Superior temporal gyrus (tissue), 1 donor: ENCODE measurements around the gene MB21D2.
"Not testable (repeated sequence)": the region's sequence is repeated elsewhere in the genome, so short reads cannot be mapped to it uniquely, and the experiment has no call there.

Source experiments
- DNase-seq: peaks from one replicate; pipeline ENCODE4 v3.0.0-alpha.2; 2016; ENCODE audit errors: extremely low spot score

Gene MB21D2

DNA sequence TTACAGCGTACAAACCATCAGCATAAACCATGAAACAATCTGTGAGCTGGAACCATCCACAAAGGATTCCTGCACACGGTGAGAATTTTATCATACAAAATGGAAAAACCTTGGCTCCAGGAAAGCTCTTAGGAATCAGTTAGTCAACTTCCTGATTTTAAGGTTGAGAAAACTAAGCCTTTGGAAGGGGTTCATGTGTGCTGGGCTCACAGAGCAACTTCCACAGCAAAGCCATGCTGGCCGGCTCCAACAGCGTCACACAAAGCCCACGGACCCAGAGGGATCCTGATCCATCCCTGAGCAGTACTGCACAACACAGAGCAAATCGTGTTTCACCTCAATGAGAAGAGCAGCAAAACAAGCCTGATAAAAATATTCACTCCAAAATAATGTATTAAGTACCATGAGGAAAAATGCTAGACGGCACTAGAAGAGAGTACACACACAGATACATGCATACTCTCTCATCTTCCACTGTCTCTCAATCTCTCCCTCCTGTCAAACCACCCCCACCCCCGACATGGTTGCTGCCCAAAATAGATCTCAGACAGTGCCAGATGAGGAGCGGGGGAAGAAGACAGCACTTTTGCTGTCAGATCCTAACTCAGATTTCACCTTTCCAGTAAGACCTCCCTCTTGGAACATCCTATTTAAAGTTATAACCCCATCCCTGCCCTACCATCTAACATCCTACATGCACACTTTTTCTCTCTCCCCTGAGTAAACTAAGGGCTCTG lies 58.6 kb downstream of the MB21D2 start:
- DNase-seq = no peak

DNA sequence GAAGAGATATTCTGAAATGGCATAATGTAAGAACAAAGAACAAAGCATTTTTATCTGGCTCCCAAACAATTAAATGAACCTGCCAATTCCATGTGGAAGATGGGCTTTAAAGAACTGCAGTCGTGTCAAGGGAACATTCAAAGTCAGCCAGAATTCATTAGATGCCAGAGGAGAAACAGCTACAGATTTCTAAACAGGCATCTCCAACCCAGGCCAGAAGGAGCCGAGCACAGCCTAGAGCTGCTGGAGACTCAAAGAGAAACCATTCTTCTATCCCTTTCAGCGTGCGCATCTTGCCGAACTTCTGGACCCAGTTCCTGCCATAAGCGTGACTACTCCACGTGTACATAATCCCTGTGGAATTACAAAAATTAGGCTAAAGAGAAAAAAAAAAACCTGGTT lies 60.4 kb downstream of the MB21D2 start:
- DNase-seq = no peak

DNA sequence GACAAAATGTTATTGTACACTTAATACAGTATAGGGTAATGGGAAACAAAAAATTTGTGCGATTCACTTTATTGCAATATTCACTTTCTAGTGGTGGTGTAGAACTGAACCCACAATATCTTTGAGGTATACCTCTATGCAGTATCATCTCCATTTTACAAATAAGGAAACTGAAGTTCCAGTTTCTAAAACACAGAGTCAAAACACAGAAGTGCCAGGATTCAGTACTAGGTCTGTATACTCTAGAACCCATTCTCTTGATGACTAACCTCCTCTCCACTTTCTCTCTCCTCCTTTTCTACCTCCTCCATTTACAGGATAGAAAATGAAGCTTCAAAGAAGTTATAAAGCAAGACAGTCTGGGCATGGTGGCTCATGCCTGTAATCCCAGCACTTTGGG lies 62.2 kb downstream of the MB21D2 start:
- no peak for DNase-seq

DNA sequence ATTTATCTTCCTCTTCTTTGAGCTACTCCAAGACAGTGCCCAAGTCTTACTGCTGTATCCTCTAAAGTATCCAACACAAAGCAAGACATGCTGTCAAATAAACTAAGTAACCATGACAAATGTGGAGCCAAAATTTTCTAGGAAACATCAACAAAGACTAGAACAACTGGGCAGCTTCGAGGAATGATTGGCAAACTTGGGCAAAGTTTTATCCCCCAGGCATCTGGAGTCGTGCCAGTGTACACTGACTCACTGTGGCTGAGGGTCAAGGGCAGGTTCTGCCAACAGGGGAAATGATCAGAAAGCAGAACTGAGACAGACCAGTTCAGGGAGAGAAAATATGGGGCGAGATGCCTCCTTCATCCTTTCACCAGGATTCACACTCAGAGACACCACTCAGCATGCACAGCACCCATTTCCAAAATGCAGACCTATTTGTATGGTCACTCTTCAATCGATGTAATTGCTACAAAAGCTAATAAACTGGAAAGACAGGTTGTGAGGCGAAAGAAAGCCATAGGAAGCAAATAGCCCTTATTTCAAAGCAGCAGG lies 65.8 kb downstream of the MB21D2 start:
- DNase-seq = no peak

DNA sequence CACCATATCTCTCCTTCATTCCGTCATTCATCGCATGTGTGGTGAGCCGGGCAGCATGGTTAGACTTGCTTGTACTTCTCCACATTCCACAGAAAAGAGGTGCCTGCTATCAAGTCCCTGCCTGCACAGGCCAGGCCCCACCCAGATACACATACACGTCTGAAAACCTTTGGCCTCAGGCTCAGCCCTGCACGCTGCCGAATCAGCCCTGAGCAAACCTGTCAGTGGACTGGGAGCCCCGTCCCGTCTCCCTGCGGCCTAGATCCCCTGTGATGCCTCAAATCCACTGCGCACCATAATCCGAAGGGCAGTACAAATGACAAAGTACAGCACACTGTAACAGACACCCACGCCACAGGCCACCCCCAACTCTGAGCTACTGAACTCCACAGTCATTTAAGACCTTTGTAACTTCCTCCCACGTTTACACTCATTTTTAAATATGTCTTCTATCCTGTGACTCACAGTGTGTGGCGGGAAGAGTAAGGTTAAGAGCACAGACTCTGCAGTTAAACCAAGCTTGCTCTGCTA lies 67.1 kb downstream of the MB21D2 start:
- DNase-seq = no peak

DNA sequence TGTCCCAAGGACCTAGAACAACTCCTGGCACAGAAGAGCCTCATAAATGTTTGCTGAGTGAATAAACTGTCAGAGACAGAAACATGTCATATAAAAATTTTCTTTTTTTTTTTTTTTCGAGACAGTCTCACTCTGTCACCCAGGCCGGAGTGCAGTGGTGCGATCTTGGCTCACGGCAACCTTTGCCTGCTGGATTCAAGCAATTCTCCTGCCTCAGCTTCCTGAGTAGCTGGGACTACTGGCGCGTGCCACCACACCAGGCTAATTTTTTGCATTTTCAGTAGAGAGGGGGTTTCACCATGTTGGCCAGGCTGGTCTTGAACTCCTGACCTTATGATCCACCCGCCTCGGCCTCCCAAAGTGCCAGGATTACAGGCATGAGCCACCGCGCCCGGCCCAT lies 67.8 kb downstream of the MB21D2 start:
- DNase-seq = not testable (repeated sequence)

DNA sequence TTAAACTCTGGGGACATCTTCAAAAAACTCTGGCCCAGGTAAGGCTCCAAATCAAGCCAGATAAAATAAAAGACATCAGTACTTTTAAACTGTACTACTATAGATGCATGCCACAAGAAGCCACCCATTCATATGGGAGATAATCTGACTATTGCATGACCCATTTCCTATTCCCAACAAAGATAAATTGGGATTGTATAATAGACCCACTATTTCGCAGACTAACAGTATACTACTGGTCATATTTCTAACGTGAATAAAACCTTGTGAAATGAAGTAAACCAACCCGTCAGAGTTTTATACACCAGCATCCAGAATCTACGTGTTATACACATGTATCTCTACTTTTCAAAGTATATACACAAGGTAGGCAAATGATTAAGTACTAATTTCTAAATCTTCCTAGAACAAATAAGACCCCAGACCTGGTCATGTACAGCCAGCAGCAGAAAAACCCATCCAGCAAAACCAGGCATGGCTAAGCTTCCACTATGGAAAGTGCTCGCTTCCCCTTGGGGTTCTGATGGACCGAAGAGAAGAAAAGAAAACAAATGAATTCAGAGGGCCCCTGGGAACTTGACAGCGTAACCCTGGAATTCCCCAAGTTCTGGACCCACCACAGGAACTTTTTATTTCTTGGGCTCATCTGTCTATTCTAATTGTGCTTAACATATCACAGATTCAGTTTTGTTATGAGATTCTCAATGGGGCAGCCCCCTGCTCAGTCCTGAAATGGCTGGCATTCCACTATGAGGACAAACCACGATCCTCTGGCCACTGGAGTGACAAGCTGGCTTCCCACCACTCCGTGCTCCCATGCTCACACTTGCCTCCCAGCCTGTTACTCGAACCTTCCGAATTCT lies 69.1 kb downstream of the MB21D2 start:
- DNase-seq = no peak

DNA sequence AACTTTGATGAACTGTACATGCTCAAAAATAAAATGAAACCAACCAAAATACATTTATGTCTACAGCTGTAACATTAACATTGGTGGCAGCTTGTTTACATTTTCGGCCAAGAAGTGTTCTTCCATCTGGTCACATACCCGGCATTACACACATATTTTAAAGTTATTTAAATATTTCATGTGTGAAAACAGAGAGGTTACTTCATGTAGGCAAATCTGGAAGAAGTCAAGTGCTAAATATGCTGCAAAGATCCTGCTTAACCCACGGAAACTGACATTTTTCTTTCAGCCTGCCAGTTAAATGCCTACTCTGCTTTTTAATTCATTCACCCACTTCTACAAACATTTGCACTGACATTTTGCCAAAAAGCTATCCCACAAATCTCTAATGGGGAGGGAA lies 69.7 kb downstream of the MB21D2 start:
- DNase-seq = no peak

DNA sequence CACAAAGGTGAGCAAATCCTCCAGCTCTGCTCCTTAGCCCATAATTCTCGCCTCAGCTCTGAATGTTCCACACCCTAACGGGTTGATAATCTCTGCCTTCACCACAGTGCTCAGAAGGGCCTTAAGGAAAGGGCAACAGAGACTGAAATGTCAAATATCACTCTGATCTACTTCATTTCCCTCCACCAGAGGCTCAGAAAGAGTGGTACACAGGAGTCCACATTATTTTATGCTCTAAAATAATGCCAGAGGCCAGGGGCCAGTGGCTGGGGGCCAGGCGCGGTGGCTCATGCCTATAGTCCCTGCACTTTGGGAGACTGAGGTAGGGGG lies 72.2 kb downstream of the MB21D2 start:
- DNase-seq = no peak

DNA sequence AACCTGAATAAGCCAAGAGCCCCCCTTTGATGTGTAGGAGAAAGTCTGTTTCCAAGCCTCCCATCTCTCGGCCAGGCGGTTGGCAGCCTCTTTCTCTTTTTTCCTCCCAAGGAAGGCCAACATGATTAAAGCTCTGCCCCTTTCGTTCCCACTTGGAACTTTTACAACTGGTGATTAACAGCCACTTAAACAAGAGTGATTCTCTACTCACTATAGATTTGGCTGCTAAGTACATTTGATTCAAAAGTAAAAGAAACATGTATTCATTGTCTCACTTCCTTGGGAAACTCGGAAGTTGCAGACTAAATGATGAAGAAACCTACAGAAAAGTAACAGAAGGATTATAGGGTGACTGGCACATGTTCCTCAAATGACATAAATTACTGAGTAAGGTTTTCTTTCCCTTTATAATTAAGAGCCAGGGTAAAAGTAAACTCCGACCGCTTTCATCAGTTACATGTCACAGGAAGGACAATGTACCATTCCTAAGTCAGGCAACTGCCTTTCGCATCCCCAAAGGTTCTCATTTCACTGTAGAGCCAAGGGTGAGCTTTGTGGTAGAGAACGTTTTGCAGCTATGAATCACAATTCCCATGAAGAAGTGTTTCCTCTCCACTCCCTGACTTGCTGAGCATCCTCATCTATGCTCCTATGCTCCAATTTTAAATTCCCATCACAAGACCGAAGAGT lies 72.7 kb downstream of the MB21D2 start:
- no peak for DNase-seq

DNA sequence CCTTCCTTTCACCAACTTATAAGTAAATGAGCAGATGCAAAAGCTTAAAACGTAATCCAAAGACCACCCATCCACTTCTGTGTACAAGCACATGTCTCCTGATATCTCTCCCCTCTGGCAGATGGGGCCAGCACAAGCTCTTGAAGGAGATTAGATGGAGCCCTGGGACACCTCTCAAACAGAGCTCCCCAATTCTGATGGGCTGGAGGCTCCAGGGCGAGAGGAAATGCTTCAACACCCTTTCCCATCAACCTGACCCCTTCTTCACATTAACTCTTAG lies 73.2 kb downstream of the MB21D2 start:
- DNase-seq = no peak

DNA sequence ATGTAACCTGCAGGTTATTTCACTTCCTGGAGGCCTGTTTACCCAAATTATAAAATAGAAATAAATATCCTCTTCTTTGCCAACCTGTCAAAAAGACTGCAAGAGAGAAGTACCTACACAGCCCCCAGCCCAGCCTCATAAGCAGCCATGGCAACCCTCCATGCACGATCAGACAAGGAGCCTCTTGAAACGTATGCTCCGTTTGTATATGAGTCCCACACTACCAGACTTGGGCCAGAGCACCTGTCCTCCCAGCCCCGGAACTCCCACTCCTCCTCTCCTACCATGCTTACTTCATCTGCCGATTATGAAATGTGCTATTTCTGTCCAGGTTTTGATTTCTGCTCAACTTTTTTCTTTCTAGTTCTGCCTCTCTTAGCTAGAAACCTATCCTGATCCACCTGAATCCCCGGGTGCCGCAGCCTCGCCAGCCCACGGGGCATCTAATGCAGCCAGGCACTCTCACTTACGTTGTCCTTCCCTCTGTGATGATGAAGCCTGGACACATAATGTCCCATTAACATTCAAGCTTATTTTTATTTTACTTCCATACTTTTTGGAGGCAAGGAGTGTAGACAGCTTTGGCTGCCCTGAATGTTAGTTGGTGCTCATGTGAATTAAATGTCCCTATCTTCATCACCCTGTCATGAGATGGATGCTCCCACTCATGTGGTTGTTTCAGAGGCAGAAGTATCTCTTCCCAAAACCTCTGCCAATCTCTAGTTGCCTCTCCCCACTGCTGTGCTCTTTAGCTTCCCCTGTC lies 73.8 kb downstream of the MB21D2 start:
- DNase-seq = no peak

DNA sequence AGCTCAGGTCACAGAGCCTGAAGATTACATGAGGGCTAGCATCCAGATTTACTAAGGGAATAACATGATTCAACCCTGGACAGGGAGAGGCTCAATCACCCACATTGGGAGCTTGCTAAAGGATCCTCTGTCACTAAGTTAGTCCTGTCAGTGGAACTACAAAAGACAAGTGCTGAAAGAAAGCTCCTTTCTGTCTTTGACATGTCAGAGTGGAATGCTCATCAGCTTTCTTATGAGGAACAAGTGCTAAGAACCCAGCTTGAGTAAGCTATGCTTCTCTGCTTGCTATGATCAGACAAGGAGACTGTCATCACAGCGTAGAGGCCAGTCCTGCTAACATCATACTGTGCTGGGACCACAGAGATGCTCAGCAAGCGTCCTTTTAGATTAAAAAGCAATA lies 74.5 kb downstream of the MB21D2 start:
- DNase-seq = no peak

DNA sequence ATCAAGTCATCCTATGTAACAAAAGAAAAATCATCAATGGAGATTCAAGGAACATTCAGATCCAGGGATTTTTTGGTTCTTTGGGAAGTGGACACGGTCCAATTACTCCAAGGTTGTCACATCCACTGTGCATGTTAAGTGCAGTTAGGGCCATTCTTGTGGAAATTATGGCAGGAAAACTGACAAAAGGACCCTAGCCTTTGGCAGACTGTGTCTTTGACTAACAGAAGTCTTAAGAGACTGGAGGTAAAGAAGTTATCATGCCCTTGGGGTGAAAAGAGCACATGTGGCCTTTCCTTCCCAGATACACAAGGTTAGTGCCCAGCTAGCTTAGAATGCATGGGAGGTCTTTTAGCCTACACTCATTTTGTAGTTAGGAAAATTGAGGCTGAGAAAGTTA lies 74.9 kb downstream of the MB21D2 start:
- DNase-seq = no peak

DNA sequence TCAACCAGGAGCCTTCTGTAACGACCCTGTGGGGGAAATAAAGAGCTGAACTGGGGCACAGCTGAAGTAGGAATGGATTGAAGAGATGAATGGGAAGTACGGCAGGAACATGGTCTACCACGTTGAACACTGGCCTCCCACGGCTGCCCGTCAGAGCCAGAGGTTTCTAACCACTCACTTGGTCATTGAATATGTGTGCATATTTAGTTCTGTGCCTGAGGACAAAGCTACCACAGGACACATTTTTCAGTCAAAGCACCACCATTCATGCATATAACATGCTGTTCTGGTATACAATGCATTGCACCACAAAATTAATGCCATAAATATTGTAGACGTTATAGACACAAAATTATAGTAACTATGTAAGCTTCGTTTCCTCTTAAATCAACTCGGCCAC lies 75.5 kb downstream of the MB21D2 start:
- DNase-seq = no peak

DNA sequence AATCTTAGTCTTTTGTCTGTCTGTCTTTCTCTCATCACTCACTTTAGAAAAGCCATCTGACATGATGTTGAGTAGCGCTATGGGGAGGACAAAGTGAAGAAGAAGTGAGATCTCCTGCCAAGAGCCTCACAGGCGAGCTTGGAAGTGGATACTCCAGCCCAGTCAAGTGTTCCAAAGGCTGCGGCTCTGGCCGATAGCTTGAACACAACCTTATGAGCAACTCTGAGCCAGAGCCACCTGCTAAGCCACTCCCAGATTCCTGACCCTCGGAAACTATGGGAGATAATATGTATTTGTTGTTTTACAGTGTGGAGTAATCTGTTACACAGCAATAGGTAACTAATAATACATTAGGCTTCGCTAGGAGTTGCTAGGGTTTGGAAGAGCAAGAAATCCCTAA lies 76.2 kb downstream of the MB21D2 start:
- no peak for DNase-seq

DNA sequence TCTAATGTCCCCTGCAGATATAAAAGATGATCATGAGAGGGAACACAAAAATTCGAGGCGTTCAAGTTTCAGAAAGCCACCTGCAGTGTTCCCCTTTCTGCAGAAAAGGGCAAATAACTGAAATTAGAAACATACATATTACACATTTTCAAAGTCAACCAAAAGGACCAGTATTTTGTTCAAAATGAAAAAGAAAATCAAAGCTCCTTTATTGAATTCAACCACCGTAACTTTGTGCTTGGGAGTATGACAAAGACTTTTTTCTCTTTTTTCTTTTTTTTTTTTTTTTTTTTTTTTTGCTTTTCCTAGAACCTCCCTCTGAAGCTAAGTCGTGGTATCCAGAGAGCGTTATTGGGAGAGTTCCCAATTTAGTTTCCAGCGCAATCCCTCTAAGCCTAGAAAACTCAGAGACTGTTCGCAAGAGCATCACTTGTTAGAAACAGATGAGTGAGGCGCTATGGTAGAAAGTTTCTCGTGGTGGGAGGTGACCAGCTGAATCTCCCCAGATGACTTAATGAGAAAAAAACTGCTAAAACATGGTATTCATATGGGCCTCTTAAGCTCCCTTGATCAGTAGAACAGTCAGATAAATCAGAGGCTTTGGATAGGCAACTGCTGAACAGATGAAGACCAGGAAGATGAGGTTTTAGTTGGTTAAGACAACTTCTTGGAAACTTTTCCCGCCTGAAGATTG lies 77.4 kb downstream of the MB21D2 start:
- no peak for DNase-seq

DNA sequence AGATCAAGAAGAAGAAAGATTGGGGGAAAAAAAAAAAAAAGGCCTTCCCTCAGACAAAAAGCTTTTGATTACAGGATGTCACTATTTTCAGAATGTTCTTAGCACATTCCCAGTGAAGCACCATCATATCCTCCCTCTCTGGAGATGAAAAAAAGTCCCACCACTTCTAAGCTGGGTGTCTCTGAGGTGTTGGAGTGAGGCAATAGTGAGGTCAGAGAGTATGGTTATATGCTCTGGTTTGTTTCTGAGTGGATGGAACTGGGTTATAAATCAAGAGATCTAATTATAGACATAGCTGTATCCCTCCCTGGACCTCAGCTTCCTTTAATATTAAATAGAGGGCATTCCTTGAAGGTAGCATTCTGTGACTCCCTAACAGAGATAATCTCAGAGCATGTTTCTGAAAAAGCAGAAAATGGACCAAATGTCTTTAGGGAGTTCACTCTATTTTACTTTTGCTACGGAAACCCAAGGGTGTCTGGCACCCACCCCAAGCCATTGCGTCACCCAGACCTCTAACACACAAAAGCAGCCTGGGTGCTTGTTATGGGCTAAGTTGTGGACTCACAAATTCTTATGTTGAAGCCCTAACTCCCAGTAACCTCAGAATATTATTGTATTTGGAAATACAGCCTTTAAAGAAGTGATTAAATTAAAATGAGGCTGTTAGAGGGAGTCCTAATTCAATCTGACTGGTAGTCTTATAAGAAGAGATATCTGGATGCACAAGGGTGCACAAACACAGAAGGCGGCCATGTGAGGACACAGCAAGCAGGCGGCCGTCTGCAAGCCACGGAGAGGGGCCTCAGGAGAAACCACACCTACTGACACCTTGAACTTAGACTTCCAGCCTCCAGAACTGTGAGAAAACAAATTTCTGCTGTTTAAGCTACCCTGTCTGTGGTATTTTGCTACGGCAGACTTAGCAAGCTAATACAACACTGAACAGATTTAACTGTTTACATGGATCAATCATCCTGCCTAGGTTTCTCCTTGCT lies 81.5 kb downstream of the MB21D2 start:
- no peak for DNase-seq

DNA sequence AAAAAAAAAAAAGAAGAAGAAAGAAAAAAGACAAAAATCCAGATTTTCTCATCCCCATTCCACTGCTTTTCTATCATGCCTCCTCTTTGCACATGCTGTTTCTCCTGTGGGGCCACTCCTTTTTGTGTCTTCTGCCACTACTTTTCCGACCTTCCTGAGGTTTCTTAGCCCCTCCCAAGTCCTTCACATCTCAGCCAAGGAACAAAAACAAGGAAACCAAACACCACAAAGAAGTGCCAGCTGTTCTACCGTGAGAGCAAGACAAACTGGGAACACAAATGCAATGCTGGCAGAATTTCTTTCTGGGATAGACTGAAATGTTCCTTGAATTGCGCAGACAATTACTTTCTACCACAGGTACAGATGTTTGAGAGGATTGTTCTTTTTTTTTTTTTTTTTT lies 83.2 kb downstream of the MB21D2 start:
- no peak for DNase-seq
